Upper lobe of left lung (tissue), 4 donors: ENCODE results near the gene CCDC89.

Experiments
- CTCF ChIP-seq, 6 experiments: fragments of 450-650 bp in 4 of 6; fragments of 200-600 bp in 2 of 6; sonication (generic) in 2 of 6; IDR thresholded peaks; one replicate each; pipeline ENCODE4 v1.5.1; 2016 to 2019; ENCODE audit warnings: antibody characterized with exemption in 6 of 6
- EP300 ChIP-seq, 4 donors: sonication (generic); formaldehyde crosslinking; IDR thresholded peaks; one replicate each; pipeline ENCODE4 v1.5.1; 2017; ENCODE audit warnings: antibody characterized with exemption in 4 of 4, control low read depth in 2 of 4
- POLR2A ChIP-seq, 4 donors: fragments of 450-650 bp; IDR thresholded peaks; one replicate each; pipeline ENCODE4 v1.5.1; 2016 to 2017; ENCODE audit warnings: antibody characterized with exemption in 4 of 4, mild to moderate bottlenecking in 2 of 4
- POLR2AphosphoS5 ChIP-seq, 2 donors: sonication (generic); formaldehyde crosslinking; IDR thresholded peaks; one replicate each; pipeline ENCODE4 v1.5.1; 2017; ENCODE audit warnings: antibody characterized with exemption in 2 of 2

- TF ChIP-seq EP300 (IDR thresholded peaks at IDR 0.05) (no peak), POLR2AphosphoS5 (IDR thresholded peaks at IDR 0.05) (no peak), CTCF (IDR thresholded peaks at IDR 0.05) (no peak), POLR2A (IDR thresholded peaks at IDR 0.05) (no peak)
Measured at GRCh38 chr11:85663080-85663752, 22.8 kb downstream of the CCDC89 start.
